Stimulated activated CD4-positive, alpha-beta T cell treated with anti-CD3 and anti-CD28 coated beads, Interleukin-12 subunit alpha, Interleukin-12 subunit beta, amount 100 ng/mL, for 48 hours (primary cell): ENCODE results near the gene AKR1B1.

Experiments
- DNase-seq, 3 donors: peaks; one replicate each; pipeline ENCODE4 v3.0.0-alpha.2; 2020; ENCODE audit warnings: low read depth in 2 of 3, low spot score in 1 of 3

Gene AKR1B1

DNA sequence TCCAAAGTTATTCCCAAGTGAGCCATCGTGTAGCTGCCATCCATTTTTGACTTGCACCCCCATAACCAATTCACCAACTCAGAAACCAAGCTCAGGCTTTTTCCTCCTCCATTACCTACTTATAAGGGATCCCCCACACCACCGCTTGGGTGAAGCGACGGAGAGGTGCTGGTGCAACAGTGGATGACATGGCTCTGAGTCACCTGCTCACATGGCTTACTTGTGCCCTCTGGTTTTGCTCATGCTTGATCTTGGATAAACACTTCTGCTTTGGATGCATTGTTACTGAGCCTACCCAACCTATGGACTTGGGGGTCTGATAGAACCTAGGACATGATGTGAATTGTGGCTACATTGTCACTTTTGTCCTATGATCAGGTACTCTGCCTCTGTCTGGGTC is 12.0 kb upstream of the AKR1B1 start:
- no peak for DNase-seq

DNA sequence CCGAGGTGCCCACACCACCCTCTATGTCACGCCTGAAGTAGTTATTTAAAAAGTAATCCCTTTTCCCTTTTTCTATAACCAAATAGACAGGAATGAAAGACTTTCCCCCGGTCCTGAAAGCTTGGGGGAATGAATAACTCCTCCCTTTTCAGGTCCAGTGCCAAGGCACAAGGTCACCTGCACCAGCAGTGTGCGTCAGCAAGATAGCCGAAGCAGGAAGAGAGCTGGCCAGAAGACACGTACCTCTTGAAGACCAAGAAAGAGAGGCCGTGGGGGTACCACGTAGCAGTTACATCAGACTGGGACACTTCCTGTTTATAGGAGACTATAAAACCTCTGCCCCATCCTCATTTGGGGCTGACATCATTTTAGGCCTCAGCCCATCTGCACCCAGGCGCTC is 10.7 kb upstream of the AKR1B1 start:
- DNase-seq, result no peak

DNA sequence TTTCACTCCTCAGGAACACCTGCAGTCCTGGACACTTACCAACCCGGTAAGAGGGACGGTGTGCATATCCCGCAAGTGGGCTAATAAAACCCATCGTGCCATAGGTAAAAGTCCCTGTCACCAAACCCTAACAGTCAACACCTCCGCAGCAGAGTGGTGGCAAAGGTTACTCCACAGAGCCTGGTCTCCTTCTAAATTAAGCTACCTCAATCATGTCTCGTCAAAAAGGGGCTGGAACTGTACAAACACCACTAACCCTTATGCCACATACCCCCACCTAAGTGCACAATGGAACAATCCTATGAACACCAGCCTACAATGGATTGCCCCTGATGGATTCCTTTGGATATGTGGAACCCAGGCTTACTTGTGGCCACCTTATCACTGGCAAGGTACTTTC is 9.6 kb upstream of the AKR1B1 start:
- no peak for DNase-seq

DNA sequence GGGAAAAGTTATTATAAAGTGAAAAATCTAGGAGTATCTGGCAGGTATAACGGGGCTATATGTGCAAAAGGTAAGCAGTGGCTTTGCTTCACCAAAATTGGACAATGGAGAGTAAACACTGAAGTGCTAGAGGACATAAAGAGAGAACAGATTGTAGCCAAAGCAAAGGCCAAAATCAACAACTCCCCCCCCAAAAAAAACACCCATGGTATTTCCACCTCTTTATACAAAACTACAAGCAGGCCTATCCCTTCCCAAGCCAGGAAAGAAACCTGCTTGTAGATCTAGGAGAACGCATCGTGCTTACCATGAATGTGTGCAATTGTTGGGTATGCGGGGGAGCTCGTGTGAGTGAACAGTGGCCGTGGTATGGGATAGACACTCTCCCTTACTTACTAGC is 9.2 kb upstream of the AKR1B1 start:
- no peak for DNase-seq

DNA sequence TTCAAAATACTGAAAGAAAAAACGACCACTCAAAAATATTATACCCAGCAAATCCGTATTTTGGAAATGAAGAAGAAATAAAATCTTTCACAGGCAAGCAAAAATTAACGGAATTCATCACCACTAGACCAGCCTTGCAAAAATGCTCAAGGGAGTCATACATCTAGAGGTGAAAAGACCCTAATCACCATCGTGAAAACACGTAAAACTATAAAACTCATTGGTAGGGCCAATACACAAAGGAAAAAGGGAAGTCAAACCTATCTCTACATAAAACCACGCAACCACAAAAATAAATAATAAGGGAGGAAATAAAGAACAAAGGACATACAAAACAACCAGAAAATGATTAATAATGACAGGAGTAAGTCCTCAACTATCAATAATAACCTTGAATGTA is 6.6 kb upstream of the AKR1B1 start:
- DNase-seq, result no peak

DNA sequence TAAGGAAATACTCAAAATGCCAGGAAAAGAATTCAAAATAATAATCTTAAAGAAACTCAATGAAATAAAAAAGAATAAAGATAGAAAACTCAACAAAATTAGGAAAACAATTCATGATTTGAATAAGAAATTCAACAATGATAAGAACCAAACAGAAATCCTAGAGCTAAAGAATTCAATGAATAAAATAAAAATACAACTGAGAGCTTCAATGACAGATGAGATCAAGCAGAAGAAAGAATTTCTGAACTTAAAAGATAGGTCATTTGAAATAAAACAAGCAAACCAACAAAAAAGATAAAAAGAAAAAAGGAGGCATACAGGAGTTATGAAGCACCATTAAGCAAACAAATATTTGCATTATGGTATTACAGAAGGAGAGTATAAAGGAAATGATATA is 5.6 kb upstream of the AKR1B1 start:
- DNase-seq, result no peak

DNA sequence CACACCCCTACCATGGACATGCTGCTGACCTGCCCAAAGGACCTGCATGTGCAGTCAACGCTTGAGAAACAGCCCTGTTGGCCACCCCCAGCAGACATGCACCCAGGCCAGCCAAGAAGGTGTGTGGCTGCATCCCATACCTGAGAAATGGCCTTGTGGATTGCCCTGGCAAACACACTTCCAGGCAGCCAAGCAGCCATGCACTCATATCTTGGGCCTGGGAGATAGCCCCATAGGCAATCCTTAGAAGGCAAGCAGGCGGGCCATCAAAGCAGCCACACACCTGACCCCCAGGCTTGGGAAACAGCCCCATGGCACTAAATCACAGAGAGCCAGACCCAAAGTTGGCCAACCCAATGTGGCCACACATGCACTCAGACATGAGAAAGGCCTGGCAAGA is 4.9 kb upstream of the AKR1B1 start:
- DNase-seq, result no peak

DNA sequence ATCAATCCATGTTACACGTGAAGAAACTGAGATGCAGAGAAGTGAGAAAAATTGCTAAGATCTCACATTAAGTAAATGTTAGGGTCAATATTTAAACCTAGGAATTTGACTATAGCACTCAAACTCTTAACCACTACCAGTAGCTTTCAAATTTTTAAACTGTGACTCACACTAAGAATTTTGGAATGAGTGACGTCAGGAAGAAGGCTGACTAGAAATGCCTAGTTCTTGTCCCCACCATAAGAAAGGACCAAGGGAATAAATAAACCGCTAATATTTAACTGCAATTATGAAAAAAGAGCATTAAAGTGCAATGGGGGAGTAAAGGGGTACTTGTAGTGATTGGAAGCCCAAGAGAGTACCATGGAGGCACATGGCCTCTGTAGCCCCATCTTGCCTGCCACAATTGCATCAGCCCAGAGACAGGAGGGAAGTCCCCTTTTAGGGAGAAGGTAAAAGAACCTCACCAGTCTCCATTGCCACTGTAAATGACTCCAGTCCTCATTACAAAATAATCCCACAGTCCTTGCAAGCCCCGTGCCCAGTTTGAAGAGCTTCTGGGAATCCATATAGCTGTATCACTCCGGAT is 3.5 kb upstream of the AKR1B1 start:
- DNase-seq, result no peak

DNA sequence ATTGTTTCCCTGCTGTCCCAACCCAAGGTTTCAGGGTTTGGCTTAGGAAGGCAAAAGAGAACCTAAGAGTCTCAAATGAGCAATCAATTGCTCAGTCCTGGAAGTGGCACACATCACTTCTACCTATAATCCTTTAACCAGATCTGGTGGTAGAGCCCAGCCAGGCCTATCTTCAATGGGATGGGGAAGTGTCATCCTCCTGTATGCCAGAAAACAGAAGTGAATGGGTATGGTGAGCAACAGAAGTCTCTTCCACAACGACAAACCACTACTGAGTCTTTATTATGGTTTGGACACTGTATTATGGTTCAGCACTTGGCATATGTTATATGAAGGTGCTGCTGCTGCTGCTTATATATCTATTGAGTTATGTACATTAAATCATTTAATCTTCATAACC is 3.0 kb upstream of the AKR1B1 start:
- DNase-seq, result no peak

DNA sequence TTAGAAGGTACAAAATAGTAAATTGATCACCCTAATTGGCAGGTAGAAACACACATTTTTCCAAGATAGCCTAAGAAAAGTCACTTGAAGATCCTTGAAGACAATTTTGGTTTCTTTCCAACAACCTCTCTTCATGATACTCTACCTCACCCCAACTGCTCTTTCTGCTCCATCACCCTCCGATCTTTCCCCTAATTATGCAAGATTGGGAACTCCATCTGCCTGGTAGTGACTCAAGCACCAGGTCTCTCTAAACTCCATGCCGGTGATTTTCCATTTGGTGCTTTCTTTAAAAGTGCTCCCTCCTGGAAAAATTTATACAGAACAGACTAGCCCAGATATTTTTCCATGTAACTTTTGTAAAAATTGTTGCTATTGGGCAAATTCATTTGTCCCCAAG is 1.1 kb upstream of the AKR1B1 start:
- no peak for DNase-seq

DNA sequence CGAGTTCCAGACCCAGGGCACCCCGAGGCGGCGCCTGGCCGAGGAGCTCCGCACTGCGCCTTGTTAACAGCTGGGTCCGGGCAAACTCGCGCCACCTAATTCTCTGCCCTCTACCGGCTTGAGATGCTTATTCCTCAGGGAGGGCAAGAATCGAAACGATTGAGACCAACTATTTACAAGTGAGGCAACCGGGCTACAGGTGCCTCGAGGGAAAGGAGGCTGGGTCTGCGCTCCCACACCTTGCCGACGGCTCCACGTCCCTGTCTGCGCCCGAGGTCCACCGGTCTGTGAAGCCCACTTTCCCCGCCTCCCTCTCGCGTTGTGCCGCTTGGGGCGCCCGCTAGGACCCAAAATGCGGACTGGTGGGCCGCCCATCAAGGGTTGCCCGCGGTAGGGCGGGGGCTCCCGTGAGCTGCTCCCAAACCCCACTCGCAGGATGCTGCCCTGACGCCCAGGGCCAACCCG is 527 bp downstream of the AKR1B1 start:
- peak; percentile 12 to 43 (median 14) for DNase-seq

DNA sequence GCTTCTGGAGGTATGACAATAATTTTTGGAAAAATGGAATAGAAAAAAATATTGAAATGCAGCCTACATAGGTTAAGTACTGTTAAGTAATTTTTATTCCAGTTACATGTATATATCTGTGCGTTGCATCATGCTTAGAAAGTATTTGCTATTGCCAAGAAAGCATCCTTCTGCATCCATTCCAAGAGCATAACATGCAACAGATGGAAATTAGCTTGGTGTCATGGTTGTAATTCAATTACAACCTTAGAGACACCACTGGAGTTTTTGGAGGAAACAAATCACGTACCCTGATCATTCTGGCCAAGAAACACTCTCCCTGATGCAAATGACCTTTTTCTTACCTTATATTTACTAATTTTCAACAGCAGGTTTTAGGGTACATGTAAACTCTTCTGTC is 1.7 kb downstream of the AKR1B1 start:
- DNase-seq, result no peak

DNA sequence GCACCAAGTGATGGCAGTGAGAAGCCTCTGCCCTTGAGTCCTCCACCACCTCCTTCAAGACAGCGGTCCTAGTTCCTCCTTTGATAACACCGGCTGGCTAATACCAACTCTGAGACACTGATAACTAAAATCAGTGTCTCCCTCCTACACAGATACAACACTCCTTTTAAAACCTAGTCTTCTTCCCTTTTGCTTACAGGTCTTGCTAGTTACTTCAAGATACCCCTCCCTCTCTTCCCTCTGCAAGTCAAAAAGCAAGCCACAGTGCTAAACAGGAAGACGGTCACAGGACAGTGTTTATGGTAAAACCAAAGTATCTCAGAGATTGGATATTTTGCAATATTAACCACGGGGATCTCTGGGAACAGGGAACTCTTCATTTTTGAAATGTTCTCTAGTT is 4.6 kb downstream of the AKR1B1 start:
- no peak for DNase-seq

DNA sequence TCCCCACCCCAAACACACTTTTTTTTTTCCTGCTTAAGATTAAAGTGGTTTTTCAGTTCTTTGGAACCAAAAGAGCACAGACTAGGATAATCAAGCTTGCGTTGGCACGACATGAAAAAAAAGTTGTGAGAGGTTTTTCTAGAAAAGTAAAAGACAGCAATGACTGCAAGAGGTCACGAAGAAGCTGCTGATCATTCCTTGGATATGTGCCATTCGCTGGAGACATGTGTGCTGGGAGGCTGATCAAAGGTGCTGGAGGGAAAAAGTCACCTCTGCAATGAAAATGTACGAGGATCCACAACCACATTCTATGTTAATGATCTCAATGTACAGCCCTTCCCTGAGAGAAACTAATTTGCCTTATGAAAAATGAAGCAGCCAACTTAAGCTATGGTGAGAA is 5.4 kb downstream of the AKR1B1 start:
- no peak for DNase-seq

DNA sequence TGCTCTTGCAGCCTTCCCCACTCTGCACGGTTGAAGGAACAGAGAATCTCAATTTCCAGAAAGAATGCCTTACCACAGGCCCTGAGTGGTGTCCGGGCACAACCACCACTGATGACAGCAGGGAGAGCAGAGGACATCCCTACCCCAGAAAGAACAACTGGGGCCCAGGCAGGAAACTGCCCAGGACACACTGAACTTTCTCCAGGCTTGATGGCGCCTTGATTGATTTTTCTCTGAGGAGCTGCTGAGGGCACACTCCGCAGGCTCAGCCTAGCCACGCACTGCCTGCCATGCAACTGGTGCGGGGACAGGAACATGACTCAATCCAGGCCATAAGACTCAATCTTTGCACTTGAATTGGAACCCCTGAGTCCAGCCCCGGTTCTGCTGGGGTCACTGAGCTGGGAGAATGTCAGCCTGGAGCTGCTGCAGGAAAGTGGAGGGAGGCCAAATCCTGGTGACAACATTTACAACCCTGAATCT is 5.9 kb downstream of the AKR1B1 start:
- no peak for DNase-seq

DNA sequence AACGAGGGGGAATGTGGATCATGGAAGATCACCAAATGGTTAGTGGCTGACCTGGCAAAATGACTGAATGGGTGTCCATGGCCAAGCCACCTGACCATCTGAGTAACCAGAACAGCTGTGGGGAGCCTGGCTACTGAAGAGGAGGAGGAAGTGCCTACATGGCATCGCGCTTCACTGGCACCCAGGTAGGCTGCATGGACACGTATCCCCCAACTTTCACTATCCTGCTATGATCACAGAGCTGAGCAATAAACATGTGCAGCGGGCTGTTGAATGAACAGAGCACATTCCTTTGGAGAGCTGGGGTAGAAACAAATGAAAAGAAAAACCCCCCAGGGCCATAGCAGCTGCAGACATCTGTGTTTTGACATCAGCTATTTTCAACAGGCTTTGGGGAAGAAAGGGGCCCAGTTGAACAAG is 6.5 kb downstream of the AKR1B1 start:
- DNase-seq, result no peak

DNA sequence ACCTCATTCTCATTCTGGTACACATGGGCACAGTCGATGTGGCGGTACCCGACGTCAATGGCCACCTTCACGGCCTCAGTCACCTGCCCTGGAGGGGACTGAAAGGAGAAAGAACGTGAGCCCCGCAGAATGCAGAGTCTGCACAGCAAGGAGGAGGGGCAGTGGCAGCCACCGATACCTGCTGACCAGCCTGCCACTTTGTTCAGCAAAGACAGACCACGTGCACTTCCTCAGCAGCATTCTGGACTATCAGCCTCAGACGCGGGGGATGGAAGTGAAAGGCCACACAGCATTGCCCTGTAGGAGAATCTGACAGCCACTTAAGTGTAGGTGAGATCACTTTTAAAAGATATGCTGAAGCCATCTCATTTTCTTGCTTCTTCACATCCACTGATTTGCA is 7.2 kb downstream of the AKR1B1 start:
- no peak for DNase-seq

DNA sequence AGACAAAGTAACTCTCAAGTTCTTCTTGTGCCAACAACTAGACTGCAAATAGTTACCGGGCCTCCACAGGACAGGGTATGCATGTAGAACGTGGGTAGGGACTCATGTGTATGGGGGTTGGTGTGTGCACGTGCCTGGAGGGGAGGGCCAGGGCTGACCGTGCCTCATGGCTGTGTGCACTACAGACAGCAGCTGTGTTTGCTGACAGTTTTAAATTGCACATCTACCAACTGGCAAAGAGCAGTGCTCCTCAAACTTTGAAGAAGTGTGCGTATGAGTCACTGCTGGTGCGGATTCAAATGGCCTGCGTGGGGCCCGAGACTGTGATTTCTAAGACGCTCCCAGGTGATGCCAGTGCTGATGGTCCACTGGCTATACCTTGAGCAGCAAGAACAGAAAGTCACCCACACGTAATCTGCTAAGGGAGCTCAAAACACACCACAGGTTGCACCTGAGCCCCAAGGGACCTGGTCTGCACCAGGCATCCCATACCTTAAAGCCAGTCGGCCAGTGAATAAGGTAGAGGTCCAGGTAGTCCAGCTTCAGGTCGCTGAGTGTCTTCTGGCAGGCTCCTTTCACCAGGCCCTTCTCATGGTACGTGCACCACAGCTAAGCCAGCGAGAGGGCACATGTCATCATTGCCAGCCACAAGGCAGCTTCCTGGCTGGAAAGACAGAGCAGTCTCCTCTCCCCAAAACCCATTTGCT is 8.5 kb downstream of the AKR1B1 start:
- DNase-seq, result no peak

DNA sequence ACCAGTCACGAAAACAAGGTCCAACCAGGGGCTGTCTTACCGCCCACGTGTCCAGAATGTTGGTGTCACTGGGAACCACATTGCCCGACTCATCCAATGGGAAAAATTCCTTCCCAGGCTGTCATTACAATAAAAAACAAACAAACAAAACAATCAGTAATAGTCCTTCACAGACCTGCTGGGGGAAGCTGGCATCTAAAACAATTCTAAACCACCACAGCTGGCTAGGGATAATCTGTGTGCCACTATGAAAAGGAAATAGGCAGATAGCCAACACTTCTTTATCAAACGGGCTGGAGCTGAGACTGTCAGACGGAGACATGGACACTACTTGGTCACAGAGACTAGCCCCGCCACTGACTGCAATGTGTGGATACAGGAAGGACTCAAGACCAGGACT is 9.2 kb downstream of the AKR1B1 start:
- no peak for DNase-seq

DNA sequence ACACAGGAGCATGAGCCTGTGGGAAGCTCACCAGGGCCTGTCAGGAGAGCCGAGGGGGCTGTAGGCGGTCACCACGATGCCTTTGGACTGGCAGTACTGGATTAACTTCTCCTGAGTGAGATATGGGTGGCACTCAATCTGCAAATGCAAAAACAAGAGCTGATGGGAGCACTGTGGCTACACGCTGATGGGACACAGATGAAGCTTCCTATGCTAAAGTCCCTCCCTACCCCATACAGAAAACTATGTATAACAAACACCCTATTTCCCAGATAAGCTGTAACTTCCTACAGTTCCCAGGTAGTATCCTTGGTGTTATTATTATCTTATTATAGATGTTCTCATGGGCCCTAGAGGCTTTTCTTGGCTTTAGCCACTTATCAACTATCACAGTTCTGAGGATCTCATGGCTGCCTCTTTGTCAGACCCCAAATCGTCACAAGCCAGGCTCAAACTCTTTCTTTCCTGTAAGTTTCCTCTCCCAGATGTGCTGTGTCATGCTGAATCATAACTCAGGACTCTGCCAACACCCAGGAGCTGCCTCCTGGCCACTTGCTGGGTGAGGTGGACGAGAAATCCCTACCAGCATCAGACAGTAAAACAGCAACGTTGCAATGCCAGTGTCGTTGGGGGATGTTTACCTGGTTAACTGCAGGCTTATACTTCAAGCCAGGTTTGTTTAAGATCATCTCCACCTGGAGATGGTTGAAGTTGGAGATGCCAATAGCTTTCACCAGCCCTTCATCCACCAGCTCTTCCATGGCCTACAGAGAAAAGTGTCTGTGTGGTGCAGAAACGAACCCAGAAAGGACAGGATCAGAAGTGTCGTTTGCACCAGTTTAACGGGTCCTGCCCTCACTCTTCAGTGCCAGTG is 10.3 kb downstream of the AKR1B1 start:
- no peak for DNase-seq

DNA sequence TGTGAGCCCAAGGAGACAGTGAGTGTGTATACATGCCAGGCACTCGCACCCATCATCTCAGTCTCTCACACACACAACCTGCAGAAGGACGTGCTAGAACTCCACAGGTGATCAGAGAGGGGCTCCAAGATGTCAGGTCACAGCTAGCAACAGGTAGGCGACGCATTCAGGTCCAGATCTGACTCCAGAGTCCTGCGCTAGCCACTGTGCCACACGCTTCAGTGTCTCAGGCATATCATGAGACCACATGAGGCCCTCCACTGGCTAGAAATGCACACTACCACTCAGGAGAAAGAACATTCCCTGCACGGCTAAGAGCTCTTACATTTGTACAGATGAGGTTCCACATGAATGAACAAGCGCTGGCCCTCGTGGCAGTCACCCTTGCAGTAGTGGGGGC is 11.5 kb downstream of the AKR1B1 start:
- no peak for DNase-seq

DNA sequence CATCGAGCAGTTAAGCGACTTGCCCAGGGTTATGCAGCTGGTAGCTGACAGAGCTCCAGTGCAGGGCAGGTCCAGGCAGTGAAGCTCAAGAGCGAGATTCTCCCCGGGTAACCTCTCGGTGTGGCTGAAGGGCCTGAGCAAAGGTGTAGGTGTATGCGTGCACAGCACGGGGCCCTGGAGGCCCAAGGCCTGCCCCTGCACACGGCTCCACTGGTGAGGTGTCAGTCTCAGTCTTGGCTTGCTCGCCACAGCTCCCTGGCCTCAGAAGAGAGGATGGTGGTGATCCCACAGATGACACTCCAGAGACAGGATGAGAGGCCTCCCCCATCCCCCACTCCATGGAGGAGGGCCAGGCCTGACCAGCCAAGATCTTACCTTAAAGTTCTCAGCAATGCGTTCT is 12.0 kb downstream of the AKR1B1 start:
- DNase-seq, result no peak
